ENCODE data around the gene ARVCF. TPM values are rescaled to one million over a fixed set of nuclear protein-coding genes. Genes with fewer than 3 reads are reported as not detected.

Gene ARVCF
- total RNA-seq, 1 donor = 27.1 TPM

GRCh38 chr22:20003304-20003703, 13.3 kb downstream of the ARVCF start:
- no peaks in the 10 kb centered on the region for H3K27me3 ChIP-seq (ENCODE audit: insufficient read depth, low read length)
- no peak for TF ChIP-seq CTCF (IDR thresholded peaks at IDR 0.05; ENCODE audit: extremely low read depth, low read depth, low read length)
- H3K36me3 ChIP-seq (ENCODE audit: insufficient read depth, low read length) = no peaks in the 10 kb centered on the region
- no peaks in the 10 kb centered on the region for H3K9me3 ChIP-seq (ENCODE audit: low read depth, low read length)
- no peak overlapping the region for H3K4me3 ChIP-seq (ENCODE audit: insufficient read depth, low read length)
- H3K4me2 ChIP-seq (ENCODE audit: insufficient read depth, low read length) = no peak overlapping the region
- no peak overlapping the region for H3K27ac ChIP-seq (ENCODE audit: low read depth, low read length)
- no peak for DNase-seq (ENCODE audit: insufficient read length, low spot score, missing footprints)
- no peaks in the 10 kb centered on the region for H4K20me1 ChIP-seq (ENCODE audit: insufficient read depth, low read length)
- H3K4me1 ChIP-seq (ENCODE audit: insufficient read depth, low read length) = peaks cover 6% of the 10 kb centered on the region
- H3K79me2 ChIP-seq (ENCODE audit: insufficient read depth, low read length) = no peaks in the 10 kb centered on the region
- H2AFZ ChIP-seq (ENCODE audit: low read length) = no peak overlapping the region

- Histone ChIP-seq H3K4me1 (ENCODE audit: insufficient read depth, low read length) (peaks cover 6% of the 10 kb centered on the region), H3K27me3 (ENCODE audit: insufficient read depth, low read length) (no peaks in the 10 kb centered on the region), H3K27ac (ENCODE audit: low read depth, low read length) (no peak overlapping the region), H4K20me1 (ENCODE audit: insufficient read depth, low read length) (no peaks in the 10 kb centered on the region), H3K79me2 (ENCODE audit: insufficient read depth, low read length) (no peaks in the 10 kb centered on the region), H3K9me3 (ENCODE audit: low read depth, low read length) (no peaks in the 10 kb centered on the region), H3K4me2 (ENCODE audit: insufficient read depth, low read length) (no peak overlapping the region), H3K4me3 (ENCODE audit: insufficient read depth, low read length) (no peak overlapping the region), H3K36me3 (ENCODE audit: insufficient read depth, low read length) (no peaks in the 10 kb centered on the region), H2AFZ (ENCODE audit: low read length) (peak overlapping the region; percentile 82)
- TF ChIP-seq CTCF (IDR thresholded peaks at IDR 0.05; ENCODE audit: extremely low read depth, low read depth, low read length) = no peak
- DNase-seq (ENCODE audit: insufficient read length, low spot score, missing footprints) = peak; percentile 86
Measured at GRCh38 chr22:20002636-20003035, 14.0 kb downstream of the ARVCF start.

- no peak for TF ChIP-seq CTCF (IDR thresholded peaks at IDR 0.05; ENCODE audit: extremely low read depth, low read depth, low read length)
- H3K4me2 ChIP-seq (ENCODE audit: insufficient read depth, low read length) = no peak overlapping the region
- H2AFZ ChIP-seq (ENCODE audit: low read length) = peak overlapping the region; percentile 82
Measured at GRCh38 chr22:20002128-20002527, 14.5 kb downstream of the ARVCF start.

GRCh38 chr22:20001082-20001638, 15.5 kb downstream of the ARVCF start:
- H3K4me3 ChIP-seq (ENCODE audit: insufficient read depth, low read length) = no peak overlapping the region
- peaks cover 11% of the 10 kb centered on the region for H3K4me1 ChIP-seq (ENCODE audit: insufficient read depth, low read length)
- no peaks in the 10 kb centered on the region for H3K36me3 ChIP-seq (ENCODE audit: insufficient read depth, low read length)
- H3K9me3 ChIP-seq (ENCODE audit: low read depth, low read length) = no peaks in the 10 kb centered on the region
- H4K20me1 ChIP-seq (ENCODE audit: insufficient read depth, low read length) = no peaks in the 10 kb centered on the region
- peak; percentile 74 for DNase-seq (ENCODE audit: insufficient read length, low spot score, missing footprints)
- no peak overlapping the region for H3K27ac ChIP-seq (ENCODE audit: low read depth, low read length)
- no peak overlapping the region for H3K4me2 ChIP-seq (ENCODE audit: insufficient read depth, low read length)
- no peaks in the 10 kb centered on the region for H3K79me2 ChIP-seq (ENCODE audit: insufficient read depth, low read length)
- no peaks in the 10 kb centered on the region for H3K27me3 ChIP-seq (ENCODE audit: insufficient read depth, low read length)
- no peak for TF ChIP-seq CTCF (IDR thresholded peaks at IDR 0.05; ENCODE audit: extremely low read depth, low read depth, low read length)
- no peak overlapping the region for H2AFZ ChIP-seq (ENCODE audit: low read length)

More at GRCh38 chr22:20002128-20002527, 14.5 kb downstream of the ARVCF start:
- Histone ChIP-seq H3K27me3 (ENCODE audit: insufficient read depth, low read length) (no peaks in the 10 kb centered on the region), H4K20me1 (ENCODE audit: insufficient read depth, low read length) (no peaks in the 10 kb centered on the region), H3K27ac (ENCODE audit: low read depth, low read length) (no peak overlapping the region), H3K79me2 (ENCODE audit: insufficient read depth, low read length) (no peaks in the 10 kb centered on the region), H3K4me1 (ENCODE audit: insufficient read depth, low read length) (peaks cover 6% of the 10 kb centered on the region), H3K9me3 (ENCODE audit: low read depth, low read length) (no peaks in the 10 kb centered on the region), H3K36me3 (ENCODE audit: insufficient read depth, low read length) (no peaks in the 10 kb centered on the region), H3K4me3 (ENCODE audit: insufficient read depth, low read length) (no peak overlapping the region)
- DNase-seq (ENCODE audit: insufficient read length, low spot score, missing footprints) = peak; percentile 66
